Measurements from ENCODE around the gene MAOA. TPM values are rescaled to one million over a fixed set of nuclear protein-coding genes. Genes with fewer than 3 reads are reported as not detected.

Gene MAOA
- total RNA-seq, 1 donor from 2014 or later: 202 TPM

DNA sequence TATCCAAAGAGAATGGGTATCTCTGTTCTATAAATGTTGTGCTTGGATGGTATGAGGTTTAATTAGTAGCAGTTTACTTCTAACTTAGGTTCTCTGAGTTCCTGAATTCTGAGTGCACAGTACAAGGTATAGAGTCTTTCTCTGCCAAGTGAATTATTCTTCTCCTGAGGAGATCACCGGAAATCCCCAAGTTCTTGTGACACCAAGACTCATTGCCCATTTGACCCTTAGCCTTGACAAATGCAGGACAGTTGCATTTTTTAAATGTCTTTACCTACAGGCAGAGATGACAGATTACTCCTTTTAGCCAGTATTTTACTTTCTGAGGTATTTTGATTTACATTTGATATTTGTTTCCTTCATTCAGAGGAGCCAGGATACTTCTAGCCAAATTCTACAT lies 72.9 kb downstream of the MAOA start:
- DNase-seq (ENCODE audit: low spot score): no peak
- H3K4me1 Mint-ChIP-seq (ENCODE audit: low read depth): peaks cover 29% of the 10 kb centered on the region
- no peak overlapping the region for H3K27ac Mint-ChIP-seq

DNA sequence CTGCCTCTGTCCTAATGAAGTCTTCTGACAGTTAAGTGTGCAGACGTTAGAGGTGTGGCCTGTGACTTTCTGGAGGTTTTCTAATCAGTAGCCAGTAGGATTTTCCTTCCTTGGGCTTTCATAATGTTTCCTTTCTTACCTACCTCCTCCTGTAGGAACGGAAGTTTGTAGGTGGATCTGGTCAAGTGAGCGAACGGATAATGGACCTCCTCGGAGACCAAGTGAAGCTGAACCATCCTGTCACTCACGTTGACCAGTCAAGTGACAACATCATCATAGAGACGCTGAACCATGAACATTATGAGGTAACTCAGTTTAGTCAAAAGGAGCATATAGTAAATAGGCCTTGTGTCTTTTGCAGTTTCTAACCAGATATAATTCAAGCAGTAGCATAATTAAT lies 75.0 kb downstream of the MAOA start:
- Mint-ChIP-seq H3K36me3 (ENCODE audit: low read depth) (peaks cover 70% of the 10 kb centered on the region), H3K4me1 (ENCODE audit: low read depth) (peaks cover 21% of the 10 kb centered on the region), H3K27ac (no peak overlapping the region), H3K9me3 (peaks cover 4% of the 10 kb centered on the region), H3K4me3 (ENCODE audit: low read depth) (no peak overlapping the region), H3K27me3 (ENCODE audit: low read depth) (no peaks in the 10 kb centered on the region)
- intact Hi-C loops (cut with micrococcal nuclease): no loop called here
- DNase-seq (ENCODE audit: low spot score): no peak

More for the DNA sequence above, 72.9 kb downstream of the MAOA start:
- Mint-ChIP-seq H3K9me3 (peaks cover 18% of the 10 kb centered on the region), H3K36me3 (ENCODE audit: low read depth) (peaks cover 60% of the 10 kb centered on the region), H3K4me3 (ENCODE audit: low read depth) (no peak overlapping the region), H3K27me3 (ENCODE audit: low read depth) (no peaks in the 10 kb centered on the region)
- intact Hi-C loops (cut with micrococcal nuclease): loop anchor here (5.0 kb wide), 1 partner anchor 72 kb away; the partner anchor contains the start of gene MAOA

DNA sequence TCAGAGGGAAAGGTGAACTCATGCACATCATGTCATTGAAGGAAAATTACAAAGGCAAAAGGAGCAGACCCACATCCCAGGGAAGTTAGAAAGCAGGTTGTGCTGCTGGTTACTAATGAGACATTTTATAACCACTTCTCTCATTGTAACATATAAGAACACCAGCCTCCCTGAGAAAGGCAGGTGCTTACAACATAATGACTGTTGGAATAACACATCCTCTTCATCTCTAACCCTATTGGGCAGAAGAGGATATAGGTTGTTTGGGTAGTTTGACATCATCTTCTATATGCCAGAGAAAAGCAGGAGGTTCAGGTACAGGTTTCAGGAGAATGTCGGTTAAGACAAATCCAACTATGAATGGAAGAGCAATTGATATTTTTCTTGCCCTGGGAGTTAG lies 77.6 kb downstream of the MAOA start:
- Mint-ChIP-seq H3K4me3 (ENCODE audit: low read depth) (no peak overlapping the region), H3K27ac (no peak overlapping the region), H3K4me1 (ENCODE audit: low read depth) (peaks cover 14% of the 10 kb centered on the region), H3K36me3 (ENCODE audit: low read depth) (peaks cover 64% of the 10 kb centered on the region), H3K27me3 (ENCODE audit: low read depth) (no peaks in the 10 kb centered on the region), H3K9me3 (no peaks in the 10 kb centered on the region)
- DNase-seq (ENCODE audit: low spot score): no peak
- intact Hi-C loops (cut with micrococcal nuclease): no loop called here

DNA sequence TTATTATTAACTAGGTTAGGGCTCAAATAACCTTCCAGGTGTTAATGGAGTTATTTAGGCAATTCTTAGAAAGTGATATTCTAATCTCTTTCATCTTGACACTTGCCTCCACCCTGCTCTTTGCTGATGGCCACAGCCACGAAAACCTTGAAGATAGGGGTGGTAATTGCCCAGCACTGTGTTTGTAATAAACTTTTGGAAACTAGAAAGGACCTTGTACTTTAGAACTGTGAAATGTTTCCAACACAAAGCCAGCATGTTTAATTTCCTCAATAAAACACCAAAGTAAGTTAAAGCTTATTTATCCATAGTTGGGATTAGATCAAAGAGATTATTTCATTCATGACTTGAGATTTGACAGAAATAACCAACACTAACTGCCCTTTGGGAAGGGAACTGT lies 78.3 kb downstream of the MAOA start:
- Mint-ChIP-seq H3K27me3 (ENCODE audit: low read depth) (no peaks in the 10 kb centered on the region), H3K27ac (no peak overlapping the region), H3K36me3 (ENCODE audit: low read depth) (peaks cover 61% of the 10 kb centered on the region), H3K4me1 (ENCODE audit: low read depth) (peaks cover 12% of the 10 kb centered on the region), H3K9me3 (no peaks in the 10 kb centered on the region), H3K4me3 (ENCODE audit: low read depth) (no peak overlapping the region)
- no peak for DNase-seq (ENCODE audit: low spot score)
- intact Hi-C loops (cut with micrococcal nuclease): no loop called here

DNA sequence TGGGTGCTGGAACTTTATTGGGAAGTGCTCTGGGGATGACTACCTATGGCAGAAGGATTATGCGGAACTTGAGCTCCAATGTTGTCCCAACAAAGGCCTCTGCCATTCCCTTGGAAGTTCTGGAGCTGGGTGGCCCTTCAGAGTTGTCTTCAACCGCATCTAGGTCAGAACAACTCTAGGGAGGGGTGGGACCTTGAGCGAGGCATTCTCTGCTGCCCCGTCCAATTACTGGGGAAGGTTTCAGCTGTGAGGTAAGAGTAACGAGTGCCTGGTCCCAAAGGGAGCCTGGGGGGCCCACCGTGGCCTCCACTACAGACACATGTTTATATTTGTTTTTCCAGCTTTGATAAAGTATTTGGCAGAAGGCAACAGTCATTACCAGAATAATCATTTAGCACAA lies 79.4 kb downstream of the MAOA start:
- Mint-ChIP-seq H3K4me1 (ENCODE audit: low read depth) (peaks cover 12% of the 10 kb centered on the region), H3K9me3 (no peaks in the 10 kb centered on the region), H3K27me3 (ENCODE audit: low read depth) (no peaks in the 10 kb centered on the region), H3K27ac (no peak overlapping the region), H3K4me3 (ENCODE audit: low read depth) (no peak overlapping the region), H3K36me3 (ENCODE audit: low read depth) (peaks cover 61% of the 10 kb centered on the region)
- no peak for DNase-seq (ENCODE audit: low spot score)
- intact Hi-C loops (cut with micrococcal nuclease): no loop called here

DNA sequence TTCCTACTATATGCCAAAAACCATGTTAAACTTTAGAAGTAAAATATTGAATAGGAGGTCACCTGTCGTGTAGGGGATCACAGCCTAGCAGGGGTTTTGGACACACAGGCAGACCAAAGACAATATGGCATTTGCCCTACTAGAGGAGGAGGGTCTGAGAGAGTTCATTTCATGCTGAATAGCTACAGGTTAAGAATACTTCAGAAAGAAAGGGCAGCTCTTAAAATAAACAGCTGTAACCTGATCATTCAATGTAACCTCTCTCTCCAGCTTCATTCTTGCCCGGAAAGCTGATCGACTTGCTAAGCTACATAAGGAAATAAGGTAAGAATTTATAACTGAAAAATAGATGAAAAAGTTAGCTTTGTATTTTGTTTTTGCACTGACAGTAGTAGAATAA lies 79.9 kb downstream of the MAOA start:
- Mint-ChIP-seq H3K4me3 (ENCODE audit: low read depth) (no peak overlapping the region), H3K4me1 (ENCODE audit: low read depth) (peaks cover 12% of the 10 kb centered on the region), H3K27ac (no peak overlapping the region), H3K27me3 (ENCODE audit: low read depth) (no peaks in the 10 kb centered on the region), H3K9me3 (no peaks in the 10 kb centered on the region), H3K36me3 (ENCODE audit: low read depth) (peaks cover 62% of the 10 kb centered on the region)
- intact Hi-C loops (cut with micrococcal nuclease): no loop called here
- DNase-seq (ENCODE audit: low spot score): no peak

DNA sequence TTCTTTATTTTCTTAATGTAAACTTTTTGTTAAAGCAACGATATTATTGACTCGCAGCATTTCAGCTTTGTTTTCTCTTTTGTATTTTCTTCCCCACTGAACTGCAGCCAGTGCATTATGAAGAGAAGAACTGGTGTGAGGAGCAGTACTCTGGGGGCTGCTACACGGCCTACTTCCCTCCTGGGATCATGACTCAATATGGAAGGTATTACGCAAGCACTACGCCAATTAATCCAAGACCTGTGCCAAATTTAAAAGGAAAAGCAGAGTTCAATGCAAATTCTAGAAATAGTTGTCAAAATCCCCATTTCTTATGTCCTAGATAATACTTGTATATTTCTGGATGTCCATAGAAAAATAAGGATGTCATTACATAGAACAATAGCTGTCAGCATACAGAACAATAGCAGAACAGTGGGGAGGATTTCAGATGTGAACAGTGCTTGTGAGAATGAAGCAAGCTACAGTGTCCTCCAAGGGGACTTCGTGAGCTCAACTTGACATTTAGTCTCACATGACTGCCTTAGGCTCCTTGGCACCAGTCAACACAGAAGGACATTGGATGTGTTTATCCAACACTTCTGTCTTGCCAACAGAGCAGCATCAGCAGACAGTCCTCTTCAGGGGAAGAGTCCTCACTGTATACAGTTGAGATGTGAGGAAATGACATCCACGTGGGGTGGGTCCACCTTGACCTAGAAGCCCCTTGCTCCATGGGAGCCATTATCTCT lies 85.9 kb downstream of the MAOA start:
- no peaks in the 10 kb centered on the region for H3K27me3 Mint-ChIP-seq (ENCODE audit: low read depth)
- H3K9me3 Mint-ChIP-seq: no peaks in the 10 kb centered on the region
- intact Hi-C loops (cut with micrococcal nuclease): no loop called here
- H3K36me3 Mint-ChIP-seq (ENCODE audit: low read depth): peaks cover 52% of the 10 kb centered on the region
- H3K27ac Mint-ChIP-seq: no peak overlapping the region
- H3K4me3 Mint-ChIP-seq (ENCODE audit: low read depth): no peak overlapping the region
- H3K4me1 Mint-ChIP-seq (ENCODE audit: low read depth): peaks cover 14% of the 10 kb centered on the region
- DNase-seq (ENCODE audit: low spot score): no peak

DNA sequence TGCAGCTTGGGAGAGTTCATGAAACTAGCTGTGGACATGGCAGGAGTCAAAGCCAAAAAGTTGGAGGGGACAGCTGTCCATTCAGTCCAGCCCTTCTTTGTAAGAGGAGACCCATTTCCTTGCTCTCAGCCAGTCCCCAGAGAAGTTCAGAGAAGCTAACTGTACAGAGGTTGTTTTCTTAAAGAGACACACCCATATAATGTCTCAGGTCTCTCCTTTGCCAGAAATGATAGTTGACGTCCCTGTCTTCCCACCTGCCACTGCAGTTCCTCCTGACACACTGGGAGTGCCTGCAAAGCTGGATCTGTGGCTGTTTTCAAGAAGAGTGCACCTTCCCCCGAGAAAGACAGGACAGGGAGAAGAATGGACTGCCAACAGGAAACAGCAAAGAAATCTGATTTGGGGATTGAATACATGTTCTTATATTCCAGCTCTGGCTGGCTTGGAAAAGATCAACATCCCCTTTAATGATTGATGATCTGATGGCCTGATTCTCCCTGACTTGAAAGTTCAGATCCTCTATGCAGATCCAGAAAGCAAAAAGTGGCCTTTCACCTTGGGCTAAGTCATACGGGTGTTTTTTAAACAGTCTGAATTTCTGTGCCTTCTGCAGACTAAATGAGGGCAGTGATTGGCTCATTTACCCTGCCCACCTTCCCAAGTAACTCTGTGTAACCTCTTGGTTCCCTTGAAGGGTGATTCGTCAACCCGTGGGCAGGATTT lies 87.2 kb downstream of the MAOA start:
- DNase-seq (ENCODE audit: low spot score): no peak
- Mint-ChIP-seq H3K4me1 (ENCODE audit: low read depth) (peaks cover 13% of the 10 kb centered on the region), H3K36me3 (ENCODE audit: low read depth) (peaks cover 51% of the 10 kb centered on the region), H3K4me3 (ENCODE audit: low read depth) (no peak overlapping the region), H3K9me3 (no peaks in the 10 kb centered on the region), H3K27ac (peak overlapping the region; percentile 55), H3K27me3 (ENCODE audit: low read depth) (no peaks in the 10 kb centered on the region)
- intact Hi-C loops (cut with micrococcal nuclease): no loop called here

DNA sequence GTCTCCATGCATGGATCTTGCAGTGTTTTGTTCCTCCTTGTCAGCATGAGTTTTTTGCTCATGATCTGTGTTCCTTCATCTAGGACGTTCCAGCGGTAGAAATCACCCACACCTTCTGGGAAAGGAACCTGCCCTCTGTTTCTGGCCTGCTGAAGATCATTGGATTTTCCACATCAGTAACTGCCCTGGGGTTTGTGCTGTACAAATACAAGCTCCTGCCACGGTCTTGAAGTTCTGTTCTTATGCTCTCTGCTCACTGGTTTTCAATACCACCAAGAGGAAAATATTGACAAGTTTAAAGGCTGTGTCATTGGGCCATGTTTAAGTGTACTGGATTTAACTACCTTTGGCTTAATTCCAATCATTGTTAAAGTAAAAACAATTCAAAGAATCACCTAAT lies 88.2 kb downstream of the MAOA start:
- no peaks in the 10 kb centered on the region for H3K27me3 Mint-ChIP-seq (ENCODE audit: low read depth)
- H3K9me3 Mint-ChIP-seq: no peaks in the 10 kb centered on the region
- no peak overlapping the region for H3K4me3 Mint-ChIP-seq (ENCODE audit: low read depth)
- H3K4me1 Mint-ChIP-seq (ENCODE audit: low read depth): peaks cover 13% of the 10 kb centered on the region
- DNase-seq (ENCODE audit: low spot score): no peak
- peak overlapping the region; percentile 46 for H3K27ac Mint-ChIP-seq
- intact Hi-C loops (cut with micrococcal nuclease): no loop called here
- H3K36me3 Mint-ChIP-seq (ENCODE audit: low read depth): peaks cover 49% of the 10 kb centered on the region

DNA sequence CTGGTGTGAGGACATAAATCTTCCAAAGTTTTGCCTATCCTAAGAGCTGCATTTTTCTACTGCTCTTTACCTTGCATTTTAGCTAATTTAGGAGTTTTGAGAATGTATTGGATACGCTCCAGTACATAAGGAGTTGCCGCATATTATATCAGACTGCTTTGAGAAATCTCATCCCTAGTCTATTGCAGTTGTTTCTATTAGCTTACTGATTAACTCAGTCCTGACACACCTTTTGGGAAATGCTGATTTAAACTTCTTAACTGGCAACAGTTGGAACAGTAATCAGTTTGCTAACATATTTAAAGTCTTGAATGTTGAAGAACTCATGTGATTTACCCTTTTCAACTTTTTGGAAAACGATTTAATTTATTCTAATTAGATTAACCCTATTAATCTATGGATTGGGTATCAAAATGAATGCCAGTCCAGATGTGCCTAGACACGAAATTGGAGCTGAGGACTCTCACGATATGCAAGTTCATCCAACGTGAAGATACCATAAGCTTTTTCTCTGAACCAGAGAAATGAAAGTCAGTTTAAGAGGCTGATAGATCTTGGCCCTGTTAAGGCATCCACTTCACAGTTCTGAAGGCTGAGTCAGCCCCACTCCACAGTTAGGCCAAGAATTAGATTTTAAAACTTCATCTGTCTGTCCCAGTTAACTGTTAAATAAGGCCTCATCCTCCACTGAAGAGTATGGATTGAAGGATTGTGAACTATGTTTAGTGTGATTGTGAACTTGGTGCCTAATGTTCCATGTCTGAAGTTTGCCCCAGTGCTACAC lies 90.0 kb downstream of the MAOA start:
- H3K27ac Mint-ChIP-seq: peak overlapping the region; percentile 42
- peaks cover 44% of the 10 kb centered on the region for H3K36me3 Mint-ChIP-seq (ENCODE audit: low read depth)
- H3K4me3 Mint-ChIP-seq (ENCODE audit: low read depth): no peak overlapping the region
- no peak for DNase-seq (ENCODE audit: low spot score)
- H3K4me1 Mint-ChIP-seq (ENCODE audit: low read depth): peaks cover 27% of the 10 kb centered on the region
- no peaks in the 10 kb centered on the region for H3K9me3 Mint-ChIP-seq
- intact Hi-C loops (cut with micrococcal nuclease): no loop called here
- no peaks in the 10 kb centered on the region for H3K27me3 Mint-ChIP-seq (ENCODE audit: low read depth)

DNA sequence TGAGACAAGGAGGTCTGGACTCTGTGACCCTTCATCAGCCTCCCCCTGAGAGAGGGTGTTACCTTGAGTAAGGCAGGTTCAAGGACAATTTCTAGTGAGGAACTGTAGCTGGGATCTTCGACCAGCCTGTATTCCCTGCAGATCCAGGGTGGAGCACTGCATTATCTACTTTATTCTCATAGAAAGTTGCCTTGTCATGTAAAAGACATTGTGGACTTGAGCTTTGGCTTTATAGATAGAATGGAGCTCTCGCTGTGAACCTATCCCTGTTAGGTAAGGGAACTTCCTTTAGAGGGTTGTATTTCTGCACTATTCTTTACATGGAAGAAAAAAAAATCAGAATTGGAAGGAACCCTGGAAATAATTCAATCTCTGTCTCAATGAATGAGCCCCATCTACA lies 91.4 kb downstream of the MAOA start:
- intact Hi-C loops (cut with micrococcal nuclease): no loop called here
- H3K4me3 Mint-ChIP-seq (ENCODE audit: low read depth): no peak overlapping the region
- peaks cover 33% of the 10 kb centered on the region for H3K36me3 Mint-ChIP-seq (ENCODE audit: low read depth)
- DNase-seq (ENCODE audit: low spot score): no peak
- H3K9me3 Mint-ChIP-seq: no peaks in the 10 kb centered on the region
- peaks cover 28% of the 10 kb centered on the region for H3K4me1 Mint-ChIP-seq (ENCODE audit: low read depth)
- H3K27ac Mint-ChIP-seq: no peak overlapping the region
- H3K27me3 Mint-ChIP-seq (ENCODE audit: low read depth): no peaks in the 10 kb centered on the region

DNA sequence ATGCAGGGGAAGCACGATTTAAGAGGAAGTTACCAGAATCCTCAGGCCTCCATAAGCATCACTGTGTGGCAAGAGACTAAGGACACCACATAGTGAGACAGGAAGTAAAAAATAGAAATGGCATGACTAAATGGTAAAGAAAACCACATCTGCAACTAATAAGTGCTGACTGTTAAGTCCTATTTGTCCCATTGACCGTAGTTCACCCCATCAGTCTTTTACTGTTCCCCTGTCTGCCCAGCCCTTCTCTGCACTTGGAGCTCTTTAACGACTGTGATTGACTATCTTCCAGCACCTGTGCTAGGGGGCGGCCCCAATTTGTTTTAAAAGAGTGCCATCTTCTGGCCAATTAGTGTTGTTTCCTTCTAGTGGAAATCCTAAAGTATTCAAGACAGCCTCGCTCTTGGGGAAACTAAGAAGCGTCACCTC lies 94.2 kb downstream of the MAOA start:
- intact Hi-C loops (cut with micrococcal nuclease): loop anchor here (1.0 to 10.0 kb wide), 5 partner anchors 62 to 405 kb away; partner anchors contain the start of gene MAOA
- Mint-ChIP-seq H3K4me3 (ENCODE audit: low read depth) (no peak overlapping the region), H3K4me1 (ENCODE audit: low read depth) (peaks cover 40% of the 10 kb centered on the region), H3K36me3 (ENCODE audit: low read depth) (peaks cover 7% of the 10 kb centered on the region), H3K9me3 (no peaks in the 10 kb centered on the region), H3K27me3 (ENCODE audit: low read depth) (no peaks in the 10 kb centered on the region), H3K27ac (peak overlapping the region; percentile 42)
- peak; percentile 26 for DNase-seq (ENCODE audit: low spot score)

Data from activated T-helper 2 cell treated with anti-CD3 and anti-CD28 coated beads, Interferon-gamma antibody, Interleukin-2, Interleukin-4, amounts not matched to agents 10 μg/mL and 5 μg/mL and 100 μg/mL, durations not matched to agents 14 hours and 24 hours and 36 hours (primary cell).